OCI-LY7 (cell line): ENCODE data around the gene CCDC78. TPM values are rescaled to one million over a fixed set of nuclear protein-coding genes. Genes with fewer than 3 reads are reported as not detected.

Source experiments
- BruUV-seq: library from RNA; stranded (reverse); fragments of 400-500 nt; replicated peaks from 2 replicates; lab custom pipeline; 2021; lab: Mats Ljungman, UMichigan
- CTCF ChIA-PET: fragments of 300-600 bp; sonication (Branson Sonifier 250); formaldehyde crosslinking; loops from one replicate; lab custom pipeline; 2022; ENCODE audit warnings: antibody characterized with exemption; ENCODE audit not compliant: unreplicated experiment; lab: Charles Lee
- POLR2A ChIA-PET: fragments of 300-600 bp; sonication (Branson Sonifier 250); formaldehyde crosslinking; loops from one replicate; lab custom pipeline; 2022; ENCODE audit warnings: antibody characterized with exemption; lab: Charles Lee
- DNase-seq: peaks from one replicate; pipeline ENCODE4 v3.0.0-alpha.2; 2015; ENCODE audit warnings: low spot score
- H2AFZ ChIP-seq: fragments of 200-600 bp; sonication (generic), shearing (Covaris generic); 2 replicates; pipeline ENCODE4 v1.6.1; 2014; ENCODE audit warnings: mild to moderate bottlenecking, antibody characterized with exemption, low read length, moderate library complexity
- H3K27ac ChIP-seq: fragments of 200-600 bp; sonication (generic); 2 replicates; pipeline ENCODE4 v1.5.1; 2014; ENCODE audit warnings: mixed run types, low read depth, mild to moderate bottlenecking, moderate library complexity, low read length, inconsistent platforms; ENCODE audit not compliant: poor library complexity, severe bottlenecking
- H3K36me3 ChIP-seq: fragments of 200-600 bp; sonication (generic); 2 replicates; pipeline ENCODE4 v1.6.1; 2014; ENCODE audit warnings: mild to moderate bottlenecking, antibody characterized with exemption, low read length, moderate library complexity, mixed read lengths; ENCODE audit not compliant: insufficient read depth
- H3K4me1 ChIP-seq: fragments of 200-600 bp; sonication (generic); 2 replicates; pipeline ENCODE4 v1.5.1; 2014; ENCODE audit warnings: mild to moderate bottlenecking, low read length; ENCODE audit not compliant: insufficient read depth, poor library complexity, severe bottlenecking
- H3K4me2 ChIP-seq: fragments of 200-600 bp; sonication (generic); 2 replicates; pipeline ENCODE4 v1.6.1; 2014; ENCODE audit warnings: mild to moderate bottlenecking, low read length
- H3K4me3 ChIP-seq: fragments of 200-600 bp; sonication (generic); 2 replicates; pipeline ENCODE4 v1.5.1; 2014; ENCODE audit warnings: mild to moderate bottlenecking, low read depth, low read length; ENCODE audit not compliant: poor library complexity, severe bottlenecking
- H3K79me2 ChIP-seq: fragments of 200-600 bp; sonication (generic); 2 replicates; pipeline ENCODE4 v1.6.1; 2016; ENCODE audit warnings: low read depth, mild to moderate bottlenecking, low read length, moderate library complexity, mixed read lengths; ENCODE audit not compliant: insufficient read depth
- H3K9me2 ChIP-seq: fragments of 200-600 bp; sonication (generic); 2 replicates; pipeline ENCODE4 v1.6.1; 2016; ENCODE audit warnings: mild to moderate bottlenecking, low read length, mixed read lengths; ENCODE audit not compliant: insufficient read depth
- H3K9me3 ChIP-seq: fragments of 200-600 bp; sonication (generic); 2 replicates; pipeline ENCODE4 v1.6.1; 2014; ENCODE audit warnings: mild to moderate bottlenecking, mixed run types, low read length, mixed read lengths
- H4K20me1 ChIP-seq: fragments of 200-600 bp; sonication (generic); 2 replicates; pipeline ENCODE4 v1.6.1; 2014; ENCODE audit warnings: mild to moderate bottlenecking, antibody characterized with exemption, low read length, moderate library complexity, mixed read lengths; ENCODE audit not compliant: insufficient read depth
- CTCF ChIP-seq: fragments of 200-600 bp; sonication (generic); conservative IDR thresholded peaks from 2 replicates; pipeline ENCODE4 v1.5.1; 2014; ENCODE audit warnings: mild to moderate bottlenecking, antibody characterized with exemption, low read length, moderate library complexity, mixed read lengths
- EZH2phosphoT487 ChIP-seq: fragments of 200-600 bp; sonication (generic); IDR thresholded peaks from 2 replicates; pipeline ENCODE4 v1.6.1; 2018; ENCODE audit warnings: low read depth, borderline replicate concordance, mild to moderate bottlenecking, mixed run types, antibody characterized with exemption, low read length, moderate library complexity, mixed read lengths
- intact Hi-C: fragments of 100-400 bp; cut with micrococcal nuclease; formaldehyde crosslinking; loops from one replicate; pipeline ENCODE4 v1.10.0; 2022; ENCODE audit not compliant: unreplicated experiment
- total RNA-seq, 2 experiments: library from RNA; depleted of rRNA in 1 of 2; stranded (reverse); fragments of >200 nt in 1 of 2; shearing (Covaris generic) in 1 of 2; gene quantifications; 2 replicates each; pipeline ENCODE4 v1.2.3, GENCODE V29; 2014 to 2022

CCDC78 gene
- total RNA-seq, 2 experiments from 2014 or later: 25.8 to 57.9 TPM

- Histone ChIP-seq H3K4me1 (no peaks in the 10 kb centered on the region), H3K9me2 (no peaks in the 10 kb centered on the region), H3K4me2 (no peak overlapping the region), H3K27ac (no peak overlapping the region), H3K79me2 (no peaks in the 10 kb centered on the region), H3K4me3 (no peak overlapping the region), H4K20me1 (no peaks in the 10 kb centered on the region), H3K36me3 (no peaks in the 10 kb centered on the region), H2AFZ (no peak overlapping the region), H3K9me3 (no peaks in the 10 kb centered on the region)
- no TSS peak for BruUV-seq
- intact Hi-C loops: no loop called here
- TF ChIP-seq CTCF (no peak), EZH2phosphoT487 (no peak)
- POLR2A ChIA-PET: no interaction called here
- DNase-seq: no peak
- CTCF ChIA-PET: no interaction called here
Measured at GRCh38 chr16:702341-702740, 23.9 kb downstream of the CCDC78 start.

GRCh38 chr16:700684-701584 is 25.3 kb downstream of the CCDC78 start:
- no peaks in the 10 kb centered on the region for H3K36me3 ChIP-seq
- no peaks in the 10 kb centered on the region for H3K9me2 ChIP-seq
- H3K79me2 ChIP-seq: no peaks in the 10 kb centered on the region
- POLR2A ChIA-PET: no interaction called here
- no peaks in the 10 kb centered on the region for H3K4me1 ChIP-seq
- H4K20me1 ChIP-seq: no peaks in the 10 kb centered on the region
- TF ChIP-seq CTCF (no peak), EZH2phosphoT487 (no peak)
- no peak overlapping the region for H3K4me3 ChIP-seq
- H3K9me3 ChIP-seq: no peaks in the 10 kb centered on the region
- BruUV-seq: no TSS peak
- intact Hi-C loops: no loop called here
- CTCF ChIA-PET: no interaction called here
- no peak overlapping the region for H2AFZ ChIP-seq
- no peak overlapping the region for H3K4me2 ChIP-seq
- DNase-seq: no peak
- no peak overlapping the region for H3K27ac ChIP-seq
